Neural progenitor cell (in vitro differentiated cells): ENCODE results near the gene ARID3A. TPM values are rescaled to one million over a fixed set of nuclear protein-coding genes. Genes with fewer than 3 reads are reported as not detected.
A peak's percentile ranks its signal among the peaks of the same experiment; 100 is the strongest.

ENCODE experiments used
- DNase-seq: peaks from one replicate; pipeline ENCODE4 v3.0.0-alpha.2; 2016; ENCODE audit warnings: low spot score
- H2AFZ ChIP-seq: fragments of 200-600 bp; sonication (generic); replicated peaks from 2 replicates; pipeline ENCODE4 v1.6.1; 2016; ENCODE audit warnings: antibody characterized with exemption
- H3F3A ChIP-seq: fragments of 200-600 bp; sonication (generic); 2 replicates; pipeline ENCODE4 v1.6.1; 2016; ENCODE audit warnings: antibody characterized with exemption, low read depth
- H3K27ac ChIP-seq: fragments of 200-600 bp; sonication (generic); 2 replicates; pipeline ENCODE4 v1.5.1; 2016; ENCODE audit warnings: mild to moderate bottlenecking
- H3K27me3 ChIP-seq: fragments of 200-600 bp; sonication (generic); 2 replicates; pipeline ENCODE4 v1.6.1; 2016; ENCODE audit warnings: mild to moderate bottlenecking, moderate library complexity
- H3K36me3 ChIP-seq: fragments of 200-600 bp; sonication (generic); 2 replicates; pipeline ENCODE4 v1.5.1; 2016
- H3K4me1 ChIP-seq: fragments of 200-600 bp; sonication (generic); 2 replicates; pipeline ENCODE4 v1.6.1; 2016; ENCODE audit warnings: mixed run types
- H3K4me2 ChIP-seq: fragments of 200-600 bp; sonication (generic); 2 replicates; pipeline ENCODE4 v1.6.1; 2016
- H3K4me3 ChIP-seq: fragments of 200-600 bp; sonication (generic); 2 replicates; pipeline ENCODE4 v1.5.1; 2016
- H3K79me2 ChIP-seq: fragments of 200-600 bp; sonication (generic); 2 replicates; pipeline ENCODE4 v1.6.1; 2016; ENCODE audit warnings: low read depth
- H3K9ac ChIP-seq: fragments of 200-600 bp; sonication (generic); 2 replicates; pipeline ENCODE4 v1.6.1; 2016
- H3K9me3 ChIP-seq: fragments of 200-600 bp; sonication (generic); 2 replicates; pipeline ENCODE4 v1.5.1; 2016; ENCODE audit warnings: low read depth
- H4K20me1 ChIP-seq: fragments of 200-600 bp; sonication (generic); 2 replicates; pipeline ENCODE4 v1.6.1; 2016; ENCODE audit warnings: low read depth
- H3K27ac Mint-ChIP-seq: 3 replicates; pipeline ENCODE4 v1.8.0; 2021; ENCODE audit warnings: mixed read lengths
- H3K27me3 Mint-ChIP-seq: 2 replicates; pipeline ENCODE4 v1.8.0; 2022; ENCODE audit warnings: low read depth, mild to moderate bottlenecking, inconsistent platforms, moderate library complexity, mixed read lengths; ENCODE audit not compliant: insufficient read depth
- H3K36me3 Mint-ChIP-seq: 3 replicates; pipeline ENCODE4 v1.8.0; 2021; ENCODE audit warnings: mixed read lengths
- H3K4me1 Mint-ChIP-seq: 3 replicates; pipeline ENCODE4 v1.8.0; 2021; ENCODE audit warnings: mixed read lengths
- H3K4me3 Mint-ChIP-seq: 3 replicates; pipeline ENCODE4 v1.8.0; 2021; ENCODE audit warnings: mild to moderate bottlenecking, moderate library complexity, mixed read lengths
- H3K9me3 Mint-ChIP-seq: 3 replicates; pipeline ENCODE4 v1.8.0; 2020; ENCODE audit warnings: mixed read lengths
- EZH2 ChIP-seq: fragments of 200-600 bp; sonication (generic); IDR thresholded peaks from 2 replicates; pipeline ENCODE4 v1.6.1; 2017; ENCODE audit warnings: antibody characterized with exemption, mild to moderate bottlenecking, moderate library complexity
- EZH2phosphoT487 ChIP-seq: fragments of 200-600 bp; sonication (generic); IDR thresholded peaks from 2 replicates; pipeline ENCODE4 v1.6.1; 2017; ENCODE audit warnings: antibody characterized with exemption
- total RNA-seq: library from RNA; depleted of rRNA; stranded (reverse); fragments of >200 nt; gene quantifications from 2 replicates; pipeline ENCODE4 v1.2.3, GENCODE V29; 2015; ENCODE audit warnings: low replicate concordance
- TF ChIP-seq, protein P1 (sequence below): fragments of 200-600 bp; sonication (generic); IDR thresholded peaks from 2 replicates; pipeline ENCODE4 v1.5.1; 2017; ENCODE audit warnings: antibody characterized with exemption, mild to moderate bottlenecking

ARID3A gene
- total RNA-seq, 1 donor from 2014 or later = 25.5 TPM

DNA sequence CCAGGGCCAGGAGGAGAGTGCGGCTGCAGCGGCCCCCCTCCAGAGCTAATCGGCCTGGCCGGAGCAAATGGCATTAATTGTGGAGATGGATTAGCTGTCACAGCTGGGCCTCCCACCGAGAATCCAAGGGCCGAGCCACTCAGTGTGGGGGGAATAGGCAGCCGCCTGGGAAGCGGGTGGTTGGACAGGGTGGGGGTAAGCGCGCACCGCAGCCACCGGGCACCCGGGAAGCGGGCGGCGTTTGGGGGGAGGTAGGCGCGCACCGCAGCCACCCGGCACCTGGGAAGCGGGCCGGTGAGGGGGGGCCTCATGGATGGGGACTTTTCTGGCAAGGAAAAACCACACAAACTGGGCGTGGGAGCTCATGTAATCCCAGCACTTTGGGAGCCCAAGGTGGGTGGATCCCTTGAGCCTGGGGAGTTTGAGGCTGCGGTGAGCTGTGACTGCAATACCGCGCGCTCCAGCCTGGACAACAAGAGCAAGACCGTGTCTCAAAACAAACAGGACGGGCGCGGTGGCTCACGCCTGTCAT lies 22.5 kb upstream of the ARID3A start:
- Mint-ChIP-seq H3K36me3 (no peaks in the 10 kb centered on the region), H3K27ac (no peak overlapping the region), H3K4me1 (peaks cover 19% of the 10 kb centered on the region), H3K27me3 (peaks cover 2% of the 10 kb centered on the region), H3K4me3 (no peak overlapping the region), H3K9me3 (no peaks in the 10 kb centered on the region)
- Histone ChIP-seq H3K9ac (no peak overlapping the region), H3K4me2 (peak overlapping the region; percentile 67), H3K4me1 (peaks cover 10% of the 10 kb centered on the region), H3K4me3 (peak overlapping the region; percentile 29), H4K20me1 (peaks cover 84% of the 10 kb centered on the region), H3F3A (peaks cover 28% of the 10 kb centered on the region), H2AFZ (no peak overlapping the region), H3K36me3 (no peaks in the 10 kb centered on the region), H3K27me3 (no peaks in the 10 kb centered on the region), H3K27ac (peak overlapping the region; percentile 53), H3K79me2 (peaks cover 46% of the 10 kb centered on the region), H3K9me3 (no peaks in the 10 kb centered on the region)
- TF ChIP-seq EZH2phosphoT487 (no peak), EZH2 (no peak)
- TF ChIP-seq, protein P1, sequence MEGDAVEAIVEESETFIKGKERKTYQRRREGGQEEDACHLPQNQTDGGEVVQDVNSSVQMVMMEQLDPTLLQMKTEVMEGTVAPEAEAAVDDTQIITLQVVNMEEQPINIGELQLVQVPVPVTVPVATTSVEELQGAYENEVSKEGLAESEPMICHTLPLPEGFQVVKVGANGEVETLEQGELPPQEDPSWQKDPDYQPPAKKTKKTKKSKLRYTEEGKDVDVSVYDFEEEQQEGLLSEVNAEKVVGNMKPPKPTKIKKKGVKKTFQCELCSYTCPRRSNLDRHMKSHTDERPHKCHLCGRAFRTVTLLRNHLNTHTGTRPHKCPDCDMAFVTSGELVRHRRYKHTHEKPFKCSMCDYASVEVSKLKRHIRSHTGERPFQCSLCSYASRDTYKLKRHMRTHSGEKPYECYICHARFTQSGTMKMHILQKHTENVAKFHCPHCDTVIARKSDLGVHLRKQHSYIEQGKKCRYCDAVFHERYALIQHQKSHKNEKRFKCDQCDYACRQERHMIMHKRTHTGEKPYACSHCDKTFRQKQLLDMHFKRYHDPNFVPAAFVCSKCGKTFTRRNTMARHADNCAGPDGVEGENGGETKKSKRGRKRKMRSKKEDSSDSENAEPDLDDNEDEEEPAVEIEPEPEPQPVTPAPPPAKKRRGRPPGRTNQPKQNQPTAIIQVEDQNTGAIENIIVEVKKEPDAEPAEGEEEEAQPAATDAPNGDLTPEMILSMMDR = no peak
- peak; percentile 81 for DNase-seq

DNA sequence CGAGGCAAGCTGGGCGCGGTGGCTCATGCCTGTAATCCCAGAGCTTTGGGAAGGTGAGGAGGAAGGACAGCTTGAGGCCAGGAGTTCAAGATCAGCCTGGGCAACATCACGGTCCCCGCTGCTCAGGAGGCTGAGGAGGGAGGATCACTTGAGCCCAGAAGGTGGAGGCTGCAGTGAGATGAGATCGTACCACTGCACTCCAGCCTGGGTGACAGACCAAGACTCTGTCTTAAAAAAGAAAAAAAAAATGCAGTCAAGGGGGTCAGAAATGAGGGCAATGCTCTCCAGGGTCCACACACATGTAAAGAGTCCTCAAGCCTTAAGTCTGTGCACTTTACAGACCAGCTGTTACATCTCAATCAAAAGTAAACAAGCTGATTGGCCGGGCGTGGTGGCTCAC lies 21.3 kb upstream of the ARID3A start:
- H3K36me3 Mint-ChIP-seq = no peaks in the 10 kb centered on the region
- peaks cover 58% of the 10 kb centered on the region for H3K79me2 ChIP-seq
- peaks cover 10% of the 10 kb centered on the region for H3K4me1 ChIP-seq
- no peaks in the 10 kb centered on the region for H3K36me3 ChIP-seq
- H3K4me3 Mint-ChIP-seq = no peak overlapping the region
- H3K9ac ChIP-seq = no peak overlapping the region
- H4K20me1 ChIP-seq = peaks cover 86% of the 10 kb centered on the region
- H3K4me3 ChIP-seq = no peak overlapping the region
- H3K27ac ChIP-seq = no peak overlapping the region
- H3K4me2 ChIP-seq = no peak overlapping the region
- H3K27me3 Mint-ChIP-seq = peaks cover 2% of the 10 kb centered on the region
- H3K9me3 Mint-ChIP-seq = no peaks in the 10 kb centered on the region
- H3K27me3 ChIP-seq = no peaks in the 10 kb centered on the region
- peaks cover 24% of the 10 kb centered on the region for H3F3A ChIP-seq
- no peaks in the 10 kb centered on the region for H3K9me3 ChIP-seq
- DNase-seq = no peak
- no peak overlapping the region for H2AFZ ChIP-seq
- H3K27ac Mint-ChIP-seq = no peak overlapping the region
- TF ChIP-seq EZH2phosphoT487 (no peak), EZH2 (no peak)
- TF ChIP-seq, protein P1 = no peak
- peaks cover 12% of the 10 kb centered on the region for H3K4me1 Mint-ChIP-seq

DNA sequence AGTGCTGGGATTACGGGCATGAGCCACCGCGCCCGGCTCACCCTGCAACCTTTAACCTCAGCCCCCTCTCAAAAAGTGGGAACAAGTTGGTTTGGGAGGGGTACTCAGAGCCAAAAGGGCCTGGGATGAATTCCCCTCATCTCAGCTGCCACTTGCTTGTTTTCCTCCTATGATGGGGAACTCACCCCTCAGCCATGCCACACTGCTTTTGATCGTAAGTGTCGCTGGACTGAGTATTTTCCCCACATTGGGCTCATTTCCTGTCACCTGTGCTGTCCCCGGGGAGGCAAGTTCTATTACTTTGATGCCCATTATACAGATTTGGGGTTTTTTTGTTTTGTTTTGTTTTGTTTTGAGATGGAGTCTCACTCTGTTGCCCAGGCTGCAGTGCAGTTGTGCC lies 19.4 kb upstream of the ARID3A start:
- H3K4me1 Mint-ChIP-seq = peaks cover 12% of the 10 kb centered on the region
- peaks cover 7% of the 10 kb centered on the region for H3K27me3 Mint-ChIP-seq
- no peak overlapping the region for H3K4me3 Mint-ChIP-seq
- Histone ChIP-seq H3K4me2 (no peak overlapping the region), H4K20me1 (peaks cover 90% of the 10 kb centered on the region), H3F3A (peaks cover 33% of the 10 kb centered on the region), H3K36me3 (no peaks in the 10 kb centered on the region), H3K79me2 (peaks cover 76% of the 10 kb centered on the region), H3K9me3 (no peaks in the 10 kb centered on the region), H3K27me3 (no peaks in the 10 kb centered on the region), H3K27ac (no peak overlapping the region), H3K4me3 (no peak overlapping the region), H3K9ac (no peak overlapping the region), H3K4me1 (peaks cover 10% of the 10 kb centered on the region), H2AFZ (no peak overlapping the region)
- TF ChIP-seq, protein P1 = no peak
- TF ChIP-seq EZH2phosphoT487 = no peak
- TF ChIP-seq EZH2 = no peak
- no peaks in the 10 kb centered on the region for H3K36me3 Mint-ChIP-seq
- DNase-seq = no peak
- H3K9me3 Mint-ChIP-seq = no peaks in the 10 kb centered on the region
- H3K27ac Mint-ChIP-seq = no peak overlapping the region
